GM21360 (cell line): Measurements from ENCODE around the gene UNC79.

Source experiments
- ATAC-seq: cut with Tn5 transposase; IDR thresholded peaks from one replicate; pipeline ENCODE4 v1.9.1; 2021; ENCODE audit warnings: mild to moderate bottlenecking, moderate library complexity; ENCODE audit not compliant: unreplicated experiment

UNC79 gene

DNA sequence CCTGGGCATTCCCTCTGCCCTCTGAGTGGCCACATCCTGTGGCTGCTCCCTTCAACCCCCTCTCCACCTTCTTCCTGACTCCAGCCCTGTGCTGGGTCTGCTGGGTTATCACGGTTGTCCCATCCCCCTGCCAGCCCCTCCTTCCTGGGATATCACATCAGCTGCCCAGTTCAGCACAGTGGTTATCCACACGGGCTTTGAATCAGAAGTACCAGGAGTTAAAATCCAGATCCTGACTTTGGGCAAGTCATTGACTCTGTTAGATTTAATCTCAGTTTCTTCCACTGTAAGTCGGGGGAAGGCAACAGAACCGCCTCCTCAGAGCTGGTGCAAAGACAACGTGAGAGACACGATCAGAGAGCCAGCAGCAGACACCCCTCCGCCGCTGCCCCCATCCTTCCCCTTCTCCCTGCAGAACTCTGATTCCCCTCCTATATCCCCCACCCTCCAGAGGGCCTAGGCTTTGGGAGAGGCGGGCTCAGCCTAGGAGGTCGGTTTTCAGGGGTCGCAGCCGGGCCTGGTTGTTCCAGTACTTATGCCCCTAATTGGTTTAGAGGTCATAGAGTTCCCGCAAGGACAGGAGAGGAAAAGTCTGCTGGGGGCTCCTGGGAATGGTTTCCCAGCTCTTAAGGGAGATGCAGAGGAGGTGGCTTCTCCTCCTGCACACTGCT lies 315.0 kb downstream of the UNC79 start:
- no peak for ATAC-seq

DNA sequence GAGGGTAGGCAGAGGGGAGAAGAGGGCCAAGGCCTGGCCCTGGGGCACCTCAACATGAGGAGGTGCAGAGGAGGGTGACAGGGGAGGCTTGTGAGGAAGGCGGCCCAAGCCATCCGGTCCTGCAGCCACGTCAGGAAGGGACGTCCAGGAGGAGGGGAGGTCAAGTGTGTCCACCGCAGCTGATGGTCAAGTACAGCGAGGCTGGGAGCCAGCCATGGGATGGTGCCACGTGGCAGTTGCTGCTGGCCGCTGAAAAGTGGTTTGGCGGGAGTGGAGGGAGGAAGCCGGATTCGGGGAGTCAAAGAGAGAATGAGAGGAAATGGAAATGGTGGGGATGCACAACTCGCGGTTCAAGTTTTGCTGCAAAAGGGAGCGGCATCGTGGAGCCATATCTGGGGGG lies 316.4 kb downstream of the UNC79 start:
- no peak for ATAC-seq

DNA sequence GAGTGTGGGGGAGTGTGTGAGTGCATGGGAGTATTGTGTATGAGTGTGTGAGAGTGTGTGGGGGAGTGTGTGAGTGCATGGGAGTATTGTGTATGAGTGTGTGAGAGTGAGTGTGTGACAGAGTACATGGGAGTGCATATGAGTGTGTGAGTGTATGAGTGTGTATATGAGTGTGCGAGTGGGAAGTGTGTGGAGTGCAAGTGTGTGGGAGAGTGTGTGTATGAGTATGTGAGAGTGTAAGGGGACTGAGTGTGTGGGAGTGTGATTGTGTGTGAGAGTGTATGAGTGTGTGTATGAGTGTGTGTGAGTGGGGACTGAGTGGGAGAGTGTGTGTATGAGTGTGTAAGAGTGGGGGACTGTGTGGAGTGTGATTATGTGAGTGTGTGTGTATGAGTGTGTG lies 316.8 kb downstream of the UNC79 start:
- ATAC-seq: no peak

DNA sequence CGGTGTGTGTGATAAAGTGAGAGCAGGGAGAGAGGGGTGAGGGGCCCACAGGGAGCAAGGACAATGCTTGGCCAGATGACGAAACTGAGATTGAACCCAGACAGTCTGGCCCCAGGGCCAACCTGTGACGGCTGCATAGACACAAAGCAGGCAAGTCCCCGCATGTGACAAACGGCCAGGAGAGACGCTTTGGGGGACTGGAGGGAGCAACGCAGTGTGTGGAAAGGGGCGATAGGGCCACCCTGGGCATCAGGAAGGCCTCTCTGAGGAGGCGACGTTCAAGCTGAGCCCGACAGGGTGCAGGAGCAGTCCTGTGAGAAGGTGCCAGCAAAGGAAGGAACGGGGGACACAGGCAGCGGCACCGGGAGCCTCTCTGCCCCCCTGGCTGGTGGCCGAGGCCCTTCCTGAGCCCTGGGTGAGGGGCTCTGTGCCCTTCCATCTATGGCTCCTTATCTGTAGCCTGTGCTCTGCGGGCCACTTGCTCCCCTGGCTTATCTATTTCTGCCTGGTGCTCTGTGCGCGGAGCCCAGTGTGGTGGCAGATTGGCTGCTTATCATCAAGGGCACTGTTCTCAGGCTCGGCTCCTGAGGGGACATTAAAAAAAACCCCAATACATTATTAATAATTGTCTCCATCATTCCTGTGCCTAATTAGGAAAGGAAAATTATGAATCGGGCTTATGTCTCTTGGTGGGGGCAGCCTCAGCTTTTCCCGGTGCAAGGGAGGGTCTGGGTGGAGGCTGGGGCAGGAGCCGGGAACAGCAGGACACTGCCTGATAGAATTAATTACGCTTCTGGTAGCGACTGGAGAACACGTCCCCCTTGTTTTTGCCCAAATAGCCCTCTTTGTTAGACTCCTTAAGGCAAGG lies 317.7 kb downstream of the UNC79 start:
- no peak for ATAC-seq

DNA sequence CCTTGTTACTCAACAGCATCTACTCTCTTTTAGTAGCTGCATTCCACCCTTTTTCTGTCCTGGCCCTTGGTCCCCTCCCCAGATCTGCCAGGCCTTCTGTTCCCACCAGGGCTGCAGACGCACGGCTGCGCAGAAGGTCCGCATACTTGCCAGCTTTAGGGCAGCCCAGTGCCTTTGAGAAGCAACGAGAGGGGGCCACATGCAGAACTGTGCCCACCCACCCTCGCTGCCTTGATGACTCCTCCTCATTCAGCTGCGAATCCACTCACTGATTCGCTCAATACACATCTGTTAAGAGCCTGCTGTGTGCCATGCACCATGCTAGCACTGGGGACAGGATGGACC lies 318.3 kb downstream of the UNC79 start:
- no peak for ATAC-seq

DNA sequence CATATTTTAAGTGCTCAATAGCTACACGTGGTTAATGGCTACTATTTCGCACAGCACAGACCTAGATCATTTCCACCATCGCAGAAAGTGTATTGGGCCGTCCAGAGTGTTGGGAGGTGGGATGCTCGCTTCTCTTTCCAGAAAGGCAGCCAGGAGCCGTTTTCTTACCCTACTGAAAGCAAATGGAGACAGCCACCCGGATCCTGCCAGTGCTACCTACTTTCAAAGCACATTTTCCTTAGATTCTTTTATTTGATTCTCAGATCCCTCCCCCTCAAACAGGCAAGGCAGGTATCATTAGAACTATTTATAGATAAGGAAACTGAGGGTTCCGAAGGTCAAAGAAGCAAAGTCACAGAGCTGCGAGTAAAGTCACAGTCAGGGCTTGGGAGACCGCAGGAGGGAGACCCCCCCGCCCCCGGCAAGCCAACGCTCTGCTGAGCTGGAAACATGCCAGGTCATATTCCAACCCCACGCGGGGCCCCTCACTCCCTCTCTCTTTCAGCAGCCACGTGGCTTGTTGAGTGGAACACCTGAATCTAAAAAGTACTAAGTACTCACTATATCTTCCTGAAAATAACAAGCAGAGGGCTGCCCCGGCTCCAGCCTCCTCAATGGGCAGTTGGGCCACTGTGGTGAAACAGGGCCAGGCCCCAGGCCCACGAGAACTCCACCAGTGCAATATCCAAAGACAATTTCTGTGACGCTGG lies 321.4 kb downstream of the UNC79 start:
- no peak for ATAC-seq

DNA sequence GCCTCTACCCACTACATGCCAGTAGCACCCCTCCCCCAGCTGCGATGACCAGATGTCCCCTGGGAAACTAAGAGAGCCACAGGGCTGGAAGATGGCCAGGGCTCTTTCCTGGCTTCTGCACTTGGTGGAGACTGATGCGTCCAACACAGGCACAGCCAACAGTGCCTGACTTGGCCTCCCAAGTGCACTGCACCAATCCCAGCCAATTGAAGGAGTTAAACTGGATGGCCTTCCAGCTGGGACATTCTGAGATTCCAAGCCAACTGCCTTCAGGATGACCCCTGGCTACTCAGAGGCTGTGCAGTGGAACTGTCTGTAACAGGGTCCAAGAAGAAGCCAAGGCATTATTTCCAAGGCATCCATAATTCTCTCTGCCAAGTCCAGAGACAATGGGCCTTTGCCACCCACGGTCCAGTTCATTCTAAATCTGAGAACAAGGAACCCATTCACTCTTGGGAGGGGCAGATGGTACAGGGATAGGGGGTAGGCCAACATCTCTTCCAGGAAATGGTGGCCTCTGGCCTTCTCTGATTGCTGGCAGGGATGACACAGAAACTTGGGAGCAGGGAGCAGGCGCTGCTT lies 322.3 kb downstream of the UNC79 start:
- no peak for ATAC-seq

DNA sequence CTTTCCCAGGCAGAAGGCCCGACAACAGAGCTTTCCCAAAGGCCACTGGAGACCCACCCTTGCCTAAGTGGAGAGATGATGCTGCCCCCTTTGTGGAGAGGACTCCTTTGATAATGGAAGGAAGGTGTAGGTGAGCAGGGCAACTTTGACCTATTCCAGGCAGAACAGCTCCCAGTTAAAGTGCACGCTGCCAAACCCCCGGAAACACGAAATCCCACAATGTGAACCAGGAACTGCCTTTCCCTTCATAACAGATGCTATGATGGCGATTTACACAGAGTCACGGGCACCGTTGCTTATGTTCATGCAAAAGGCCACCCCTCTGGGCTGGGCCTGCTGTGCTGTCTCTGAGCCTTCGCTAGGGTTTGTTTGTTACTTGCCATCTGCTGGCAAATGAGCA lies 322.9 kb downstream of the UNC79 start:
- no peak for ATAC-seq

DNA sequence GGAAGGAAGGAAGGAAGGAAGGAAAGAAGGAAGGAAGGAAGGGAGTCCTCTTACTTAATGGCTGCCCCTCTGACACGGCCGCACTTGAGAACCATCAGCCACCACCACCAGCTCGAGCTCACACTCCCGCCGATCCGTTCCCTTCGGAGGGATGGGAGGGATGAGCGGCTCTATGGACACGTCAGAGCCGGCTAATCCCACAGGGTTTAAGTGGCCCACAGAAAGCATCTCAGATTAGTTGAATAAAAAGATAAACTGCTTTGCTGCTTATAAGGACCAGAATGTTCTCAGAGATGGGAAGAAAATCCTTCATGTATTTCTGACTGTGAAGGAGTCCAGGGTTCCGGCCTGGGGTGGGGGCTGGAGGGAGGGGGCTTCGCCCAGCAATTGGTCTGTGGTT lies 326.5 kb downstream of the UNC79 start:
- ATAC-seq: no peak
